Astrocyte (in vitro differentiated cells and primary cell): ENCODE measurements around the gene STON2. TPM values are rescaled to one million over a fixed set of nuclear protein-coding genes. Genes with fewer than 3 reads are reported as not detected.

Experiments used
- DNase-seq: peaks from one replicate; pipeline ENCODE4 v3.0.0-alpha.2; 2010; ENCODE audit warnings: low read depth
- FAIRE-seq: peaks from 2 replicates; lab custom pipeline; 2011; peaks lifted over from hg19 to GRCh38; lab: Jason Lieb, UNC
- H2AFZ ChIP-seq: 2 replicates; pipeline ENCODE4 v1.6.0; 2012; ENCODE audit warnings: low read depth, low read length, inconsistent platforms
- H3K27ac ChIP-seq: 2 replicates; pipeline ENCODE4 v1.5.1; 2011; ENCODE audit warnings: low read depth, low read length, inconsistent platforms
- H3K27me3 ChIP-seq: 2 replicates; pipeline ENCODE4 v1.6.0; 2011; ENCODE audit warnings: low read length, inconsistent platforms; ENCODE audit not compliant: insufficient read depth
- H3K36me3 ChIP-seq: 2 replicates; pipeline ENCODE4 v1.5.1; 2011; ENCODE audit warnings: low read length, inconsistent platforms; ENCODE audit not compliant: insufficient read depth
- H3K4me1 ChIP-seq: 2 replicates; pipeline ENCODE4 v1.5.1; 2011; ENCODE audit warnings: low read length, inconsistent platforms; ENCODE audit not compliant: insufficient read depth
- H3K4me2 ChIP-seq: 2 replicates; pipeline ENCODE4 v1.6.0; 2012; ENCODE audit warnings: low read length, inconsistent platforms
- H3K4me3 ChIP-seq: 2 replicates; pipeline ENCODE4 v1.5.1; 2011; ENCODE audit warnings: low read depth, mild to moderate bottlenecking, low read length, inconsistent platforms; ENCODE audit not compliant: insufficient read depth
- H3K79me2 ChIP-seq: 2 replicates; pipeline ENCODE4 v1.6.0; 2012; ENCODE audit warnings: mild to moderate bottlenecking, low read length, inconsistent platforms; ENCODE audit not compliant: insufficient read depth
- H3K9ac ChIP-seq: 2 replicates; pipeline ENCODE4 v1.6.0; 2012; ENCODE audit warnings: mild to moderate bottlenecking, low read length, inconsistent platforms
- H3K9me3 ChIP-seq: 2 replicates; pipeline ENCODE4 v1.5.1; 2012; ENCODE audit warnings: low read depth, mild to moderate bottlenecking, low read length, inconsistent platforms; ENCODE audit not compliant: insufficient read depth
- H4K20me1 ChIP-seq: 2 replicates; pipeline ENCODE4 v1.6.0; 2012; ENCODE audit warnings: low read length, inconsistent platforms; ENCODE audit not compliant: insufficient read depth
- H3K27ac Mint-ChIP-seq: one replicate; pipeline ENCODE4 v1.8.0; 2021; ENCODE audit warnings: mild to moderate bottlenecking, mixed read lengths; ENCODE audit not compliant: unreplicated experiment
- H3K27me3 Mint-ChIP-seq: one replicate; pipeline ENCODE4 v1.8.0; 2021; ENCODE audit warnings: low read depth, mixed read lengths; ENCODE audit not compliant: unreplicated experiment
- H3K36me3 Mint-ChIP-seq: one replicate; pipeline ENCODE4 v1.8.0; 2021; ENCODE audit warnings: low read depth, mixed read lengths; ENCODE audit not compliant: unreplicated experiment
- H3K4me1 Mint-ChIP-seq: one replicate; pipeline ENCODE4 v1.8.0; 2021; ENCODE audit warnings: low read depth, mixed read lengths; ENCODE audit not compliant: unreplicated experiment
- H3K4me3 Mint-ChIP-seq: one replicate; pipeline ENCODE4 v1.8.0; 2021; ENCODE audit warnings: mild to moderate bottlenecking, moderate library complexity, mixed read lengths; ENCODE audit not compliant: unreplicated experiment
- H3K9me3 Mint-ChIP-seq: one replicate; pipeline ENCODE4 v1.8.0; 2021; ENCODE audit warnings: mild to moderate bottlenecking, mixed read lengths; ENCODE audit not compliant: unreplicated experiment
- CTCF ChIP-seq: IDR thresholded peaks from 2 replicates; pipeline ENCODE4 v1.5.1; 2011; ENCODE audit warnings: low read depth, mild to moderate bottlenecking, inconsistent platforms, low read length, moderate library complexity; ENCODE audit not compliant: insufficient read depth
- EZH2 ChIP-seq: IDR thresholded peaks from 2 replicates; pipeline ENCODE4 v1.6.1; 2012; ENCODE audit warnings: mild to moderate bottlenecking, low read length, inconsistent platforms; ENCODE audit not compliant: insufficient read depth
- total RNA-seq: library from RNA; stranded (reverse); gene quantifications from 2 replicates; pipeline ENCODE4 v1.2.1, GENCODE V29; 2021

Gene STON2
- total RNA-seq, 1 donor from 2014 or later: 52.9 TPM

- FAIRE-seq: no peak
Observed at GRCh38 chr14:81265636-81266169, 134.4 kb downstream of the STON2 start.

DNA sequence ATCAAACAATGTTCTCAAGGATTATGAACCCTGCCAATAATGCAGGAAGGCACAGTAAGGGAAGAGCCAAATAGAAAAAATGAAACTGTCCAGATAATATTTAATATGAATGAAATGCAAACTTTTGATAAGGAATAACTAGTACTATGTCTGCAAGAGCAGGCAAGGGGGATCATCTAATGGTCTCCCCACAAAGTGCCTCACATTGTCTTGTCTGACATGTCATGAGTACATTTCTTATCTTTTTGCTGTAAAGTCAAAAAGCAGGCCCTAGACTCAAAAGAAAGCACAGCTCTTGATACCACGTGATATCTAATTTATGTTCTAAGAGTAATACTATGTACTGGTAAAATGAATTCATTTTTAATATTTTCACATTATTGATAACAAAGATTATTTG, 135.5 kb downstream of the STON2 start:
- no peak overlapping the region for H3K27ac ChIP-seq
- no peak overlapping the region for H3K9ac ChIP-seq
- H3K79me2 ChIP-seq: no peaks in the 10 kb centered on the region
- H3K4me2 ChIP-seq: no peak overlapping the region
- no peak for TF ChIP-seq CTCF
- no peak for TF ChIP-seq EZH2
- H3K9me3 ChIP-seq: no peaks in the 10 kb centered on the region
- H3K27me3 ChIP-seq: no peaks in the 10 kb centered on the region
- Mint-ChIP-seq H3K27me3 (no peaks in the 10 kb centered on the region), H3K4me3 (no peak overlapping the region), H3K4me1 (peaks cover 27% of the 10 kb centered on the region), H3K36me3 (peaks cover 4% of the 10 kb centered on the region), H3K9me3 (no peaks in the 10 kb centered on the region), H3K27ac (no peak overlapping the region)
- FAIRE-seq: no peak
- H3K4me3 ChIP-seq: no peak overlapping the region
- DNase-seq: no peak
- H3K4me1 ChIP-seq: peaks cover 2% of the 10 kb centered on the region
- H4K20me1 ChIP-seq: no peaks in the 10 kb centered on the region
- no peak overlapping the region for H2AFZ ChIP-seq
- H3K36me3 ChIP-seq: no peaks in the 10 kb centered on the region

More at GRCh38 chr14:81265636-81266169, 134.4 kb downstream of the STON2 start:
- H3K79me2 ChIP-seq: no peaks in the 10 kb centered on the region
- no peaks in the 10 kb centered on the region for H3K9me3 ChIP-seq
- H3K27ac ChIP-seq: no peak overlapping the region
- Mint-ChIP-seq H3K27me3 (no peaks in the 10 kb centered on the region), H3K4me1 (peaks cover 27% of the 10 kb centered on the region), H3K36me3 (peaks cover 2% of the 10 kb centered on the region), H3K27ac (no peak overlapping the region), H3K9me3 (no peaks in the 10 kb centered on the region), H3K4me3 (no peak overlapping the region)
- H2AFZ ChIP-seq: no peak overlapping the region
- no peaks in the 10 kb centered on the region for H3K27me3 ChIP-seq
- peaks cover 2% of the 10 kb centered on the region for H3K4me1 ChIP-seq
- H3K9ac ChIP-seq: no peak overlapping the region
- TF ChIP-seq CTCF: no peak
- TF ChIP-seq EZH2: no peak
- no peak overlapping the region for H3K4me3 ChIP-seq
- DNase-seq: no peak
- H3K4me2 ChIP-seq: no peak overlapping the region
- no peaks in the 10 kb centered on the region for H3K36me3 ChIP-seq
- no peaks in the 10 kb centered on the region for H4K20me1 ChIP-seq

DNA sequence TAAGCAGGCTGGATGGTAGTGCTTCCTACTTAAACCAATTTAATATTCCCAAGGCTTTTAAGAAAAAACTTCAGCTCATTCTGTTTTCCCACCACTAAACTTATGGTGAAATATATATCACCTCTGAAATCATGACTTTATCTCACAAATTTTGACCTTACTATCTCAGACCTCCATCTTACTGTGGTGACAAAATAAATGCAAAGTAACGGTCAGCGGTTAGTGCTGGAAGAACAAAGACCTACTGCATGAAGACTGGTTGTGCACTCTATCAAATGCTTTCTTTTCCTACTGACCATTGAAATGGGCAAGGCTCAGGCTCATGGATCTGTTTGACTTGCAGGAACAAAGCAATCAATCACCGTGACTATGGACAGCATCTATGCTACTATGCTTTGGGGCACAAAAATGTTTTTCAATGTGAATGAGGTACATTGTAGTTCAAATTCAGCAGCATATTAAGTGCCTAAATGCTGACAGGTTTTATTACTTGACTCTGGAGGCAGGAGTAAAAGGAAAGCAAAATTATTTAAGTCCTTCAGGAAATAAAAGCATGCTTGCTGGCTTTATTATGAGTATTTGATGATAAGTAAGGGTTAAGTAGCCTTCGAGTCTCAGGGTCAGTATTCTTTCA, 136.2 kb downstream of the STON2 start:
- Histone ChIP-seq H3K4me1 (peaks cover 2% of the 10 kb centered on the region), H3K9ac (no peak overlapping the region), H3K4me3 (no peak overlapping the region), H3K27me3 (no peaks in the 10 kb centered on the region), H3K36me3 (no peaks in the 10 kb centered on the region), H3K27ac (no peak overlapping the region), H3K4me2 (no peak overlapping the region), H2AFZ (no peak overlapping the region), H4K20me1 (no peaks in the 10 kb centered on the region), H3K9me3 (no peaks in the 10 kb centered on the region), H3K79me2 (no peaks in the 10 kb centered on the region)
- DNase-seq (no peak), FAIRE-seq (no peak)
- TF ChIP-seq EZH2 (no peak), CTCF (no peak)
- Mint-ChIP-seq H3K27ac (no peak overlapping the region), H3K9me3 (no peaks in the 10 kb centered on the region), H3K27me3 (no peaks in the 10 kb centered on the region), H3K4me1 (peaks cover 27% of the 10 kb centered on the region), H3K4me3 (no peak overlapping the region), H3K36me3 (peaks cover 7% of the 10 kb centered on the region)
